Activated T-cell treated with anti-CD3 and anti-CD28 coated beads for 1 hour (primary cell): Measurements from ENCODE around the gene CNIH3.

ENCODE experiments used
- DNase-seq: peaks from one replicate; pipeline ENCODE4 v3.0.0-alpha.2; 2020; ENCODE audit warnings: low read depth

CNIH3 gene

DNA sequence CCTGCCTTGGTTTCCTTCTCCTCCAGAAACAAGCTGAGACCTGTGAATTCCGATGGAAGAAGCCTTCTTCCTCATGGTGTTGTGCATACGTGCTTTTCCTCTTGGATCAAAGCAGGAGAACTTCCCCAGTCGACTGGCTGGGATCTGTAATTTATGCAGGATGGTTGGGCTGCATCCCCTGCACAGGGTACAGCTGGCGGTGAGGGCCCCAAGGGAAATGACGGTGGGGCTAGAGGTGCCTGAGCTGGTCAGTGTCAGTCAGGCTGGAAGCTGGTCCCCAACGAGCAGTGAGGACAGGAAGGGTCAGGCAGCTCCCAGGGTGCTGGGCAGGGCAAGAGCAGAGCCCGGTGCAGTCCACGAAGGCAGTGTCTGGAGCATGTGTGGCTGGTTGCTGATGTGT, 106.7 kb downstream of the CNIH3 start:
- no peak for DNase-seq

DNA sequence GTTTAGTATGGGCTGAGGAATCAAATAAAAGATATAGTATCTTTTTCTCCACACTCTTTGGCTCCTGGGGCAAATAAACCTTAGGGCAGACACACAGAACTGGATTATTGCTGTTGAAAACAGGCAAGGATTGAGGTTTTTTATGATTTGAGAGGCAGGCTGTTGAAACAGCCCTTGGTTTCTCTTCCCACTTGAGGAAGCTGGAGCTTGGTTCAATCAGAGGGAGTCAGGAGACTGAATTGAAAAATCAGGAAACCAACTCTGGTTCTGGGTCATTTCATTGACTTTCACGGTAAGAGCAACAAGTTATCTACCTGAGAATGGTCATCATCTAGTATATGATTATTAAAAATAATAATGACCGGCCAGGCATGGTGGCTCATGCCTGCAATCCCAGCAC, 108.4 kb downstream of the CNIH3 start:
- DNase-seq: no peak

DNA sequence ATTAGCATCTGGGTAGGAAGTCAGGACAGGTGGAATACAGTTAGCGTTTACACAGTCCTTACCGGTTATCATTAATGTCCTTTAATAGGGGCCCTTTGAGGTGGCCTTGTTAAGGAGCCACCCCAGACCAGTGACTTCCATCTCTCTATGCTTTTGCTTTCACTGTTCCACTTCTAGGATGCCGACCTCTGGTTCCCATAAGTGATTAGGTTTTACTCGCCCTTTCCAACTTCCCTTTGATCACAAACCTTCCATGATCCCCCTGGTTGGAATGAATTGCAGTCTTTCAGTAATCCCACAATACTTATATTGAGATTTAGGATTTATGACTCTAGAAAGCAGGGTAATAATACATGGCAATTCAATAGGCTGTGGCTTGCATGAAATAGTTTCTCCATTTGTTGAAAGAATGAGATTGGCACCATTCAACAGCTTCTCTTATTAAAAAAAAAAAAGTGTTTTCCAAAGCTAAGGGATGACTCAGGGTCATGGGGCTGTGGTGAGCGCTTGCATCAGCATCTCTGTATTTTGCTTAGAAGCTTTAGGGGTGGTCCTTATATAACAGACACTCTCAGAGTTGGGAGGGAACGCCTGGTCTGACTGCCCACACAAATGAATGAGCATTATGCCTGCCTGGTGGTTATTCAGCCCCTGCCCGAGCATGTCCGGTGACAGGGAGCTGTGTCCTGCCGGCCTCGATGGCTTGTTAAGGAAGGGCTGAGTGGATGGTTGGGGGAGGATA, 110.5 kb downstream of the CNIH3 start:
- DNase-seq: no peak

DNA sequence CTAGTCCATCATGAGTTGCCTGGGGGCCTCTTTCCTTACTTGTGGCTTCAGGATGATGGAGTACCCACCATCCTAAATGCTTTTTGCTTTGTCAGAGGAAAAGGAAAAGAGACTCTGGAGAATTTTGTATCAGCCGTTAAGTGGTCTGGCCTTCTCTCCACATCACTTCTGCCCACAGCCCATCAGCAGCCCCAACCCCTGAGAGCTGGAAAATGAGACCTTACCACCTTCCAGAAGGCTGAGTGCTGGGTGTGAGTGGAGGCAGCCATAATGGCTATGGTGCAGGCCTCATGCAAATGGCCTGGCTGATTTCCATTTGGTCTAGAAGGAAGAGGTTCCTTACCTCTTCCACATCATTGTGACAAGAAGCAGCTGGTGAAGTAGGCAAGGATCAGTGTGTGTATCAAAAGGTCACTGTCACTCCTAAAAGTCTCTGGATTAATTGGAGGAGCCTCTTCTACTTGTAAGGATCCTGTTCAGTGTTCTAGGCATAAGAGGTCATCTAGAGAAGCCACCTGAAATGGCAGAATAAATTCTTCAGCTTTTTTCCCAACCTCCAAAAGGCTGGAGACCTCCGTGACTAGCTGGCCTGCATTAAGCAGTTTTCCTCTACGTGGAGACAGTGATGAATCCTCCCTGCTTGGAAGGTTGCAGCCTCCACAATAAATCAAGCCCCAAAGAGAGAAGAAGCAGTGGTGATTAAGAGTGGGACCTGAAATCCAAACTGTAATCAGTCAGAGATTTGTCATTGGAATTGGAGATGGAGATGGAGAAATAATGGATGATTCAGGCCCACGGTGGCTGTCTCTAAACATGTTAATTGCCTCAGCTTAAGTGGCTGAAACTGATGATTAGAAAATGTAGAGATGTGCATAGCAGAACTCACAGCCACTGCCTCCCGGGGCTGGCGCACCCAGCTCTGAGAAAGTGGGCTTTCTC, 111.5 kb downstream of the CNIH3 start:
- no peak for DNase-seq

DNA sequence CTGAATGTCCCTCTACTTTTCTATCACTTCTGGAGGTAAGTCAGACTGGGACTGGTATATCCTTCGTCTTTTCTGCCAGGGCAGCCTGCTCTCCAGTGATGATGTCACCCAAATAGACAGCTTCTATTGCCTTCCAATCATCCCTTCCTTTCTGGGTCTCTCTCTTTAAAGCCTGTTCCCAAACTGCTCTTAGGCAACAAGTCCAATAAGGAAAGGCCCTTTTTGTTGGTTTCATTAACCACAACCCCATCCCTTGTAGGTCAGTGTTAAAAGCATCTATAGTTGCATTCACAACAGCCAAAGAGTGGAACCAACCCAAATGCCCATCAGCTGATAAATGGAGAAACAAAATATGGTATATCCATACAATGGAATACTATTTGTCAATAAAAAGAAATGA, 114.4 kb downstream of the CNIH3 start:
- DNase-seq: no peak

DNA sequence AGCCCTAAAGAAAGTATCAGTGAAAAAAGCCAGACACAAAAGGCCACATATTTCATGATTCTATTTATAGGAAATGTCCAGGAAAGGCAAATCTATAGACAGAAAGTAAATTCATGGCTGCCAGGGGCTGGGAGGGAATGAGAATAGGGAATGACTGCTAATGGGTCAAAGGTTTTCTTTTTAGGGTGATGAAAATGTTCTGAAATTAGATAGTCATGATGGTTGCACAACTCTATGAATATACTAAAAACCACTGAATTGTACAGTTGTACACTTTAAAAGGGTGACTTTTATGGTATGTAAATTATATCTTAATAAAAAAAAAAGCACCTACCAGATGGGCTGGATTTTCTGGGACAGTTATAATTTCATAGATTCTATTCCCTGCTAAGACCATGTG, 114.8 kb downstream of the CNIH3 start:
- DNase-seq: no peak

DNA sequence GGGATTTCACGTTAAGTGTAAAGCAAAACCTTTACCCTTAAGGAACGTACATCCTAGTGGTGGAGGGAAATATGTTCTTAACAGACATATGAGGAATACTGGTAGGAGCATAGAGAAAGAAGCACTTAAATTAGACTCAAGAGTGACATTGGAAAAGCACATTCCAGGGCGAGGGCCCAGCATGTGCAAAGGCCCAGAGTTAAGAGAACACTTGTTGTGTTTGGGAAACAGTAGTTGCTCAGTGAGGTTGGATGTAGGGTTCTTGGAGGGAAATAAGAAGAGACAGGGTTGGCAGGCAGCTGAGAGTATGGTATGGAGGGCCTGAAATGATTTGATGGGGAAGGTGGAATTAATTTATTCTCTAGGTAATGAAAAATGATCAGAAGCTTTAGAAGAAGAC, 115.5 kb downstream of the CNIH3 start:
- no peak for DNase-seq

DNA sequence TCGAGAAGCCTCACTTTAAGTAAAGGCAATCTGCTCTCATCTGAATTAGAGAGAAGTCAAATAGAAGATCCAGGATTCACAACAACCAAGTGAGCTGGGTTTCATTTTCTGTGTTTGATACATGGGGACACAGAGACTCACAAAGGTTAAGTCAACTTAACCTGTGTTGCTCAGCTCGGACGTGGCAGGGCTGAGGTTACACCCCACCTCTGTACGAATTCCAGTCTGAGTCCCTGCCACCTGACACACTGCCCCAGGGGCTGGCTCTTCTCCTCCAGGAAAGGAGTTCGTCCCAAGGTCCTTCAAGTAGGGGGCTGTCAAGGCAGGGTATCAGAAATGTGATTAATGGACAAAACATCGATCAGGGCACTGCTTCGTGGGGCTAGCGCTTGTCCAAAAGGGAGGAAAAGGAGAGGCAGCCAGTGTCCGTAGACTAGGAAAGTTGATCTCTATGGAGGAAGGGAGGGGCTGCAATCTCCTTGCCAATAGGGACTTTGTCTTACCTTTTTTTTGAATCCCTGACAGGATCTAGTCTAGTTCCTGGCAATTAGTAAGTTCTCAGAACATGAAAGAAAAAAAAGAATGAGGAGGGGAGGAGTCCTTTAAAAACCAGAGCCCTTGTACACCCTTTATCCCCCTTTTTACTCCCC, 116.4 kb downstream of the CNIH3 start:
- no peak for DNase-seq

DNA sequence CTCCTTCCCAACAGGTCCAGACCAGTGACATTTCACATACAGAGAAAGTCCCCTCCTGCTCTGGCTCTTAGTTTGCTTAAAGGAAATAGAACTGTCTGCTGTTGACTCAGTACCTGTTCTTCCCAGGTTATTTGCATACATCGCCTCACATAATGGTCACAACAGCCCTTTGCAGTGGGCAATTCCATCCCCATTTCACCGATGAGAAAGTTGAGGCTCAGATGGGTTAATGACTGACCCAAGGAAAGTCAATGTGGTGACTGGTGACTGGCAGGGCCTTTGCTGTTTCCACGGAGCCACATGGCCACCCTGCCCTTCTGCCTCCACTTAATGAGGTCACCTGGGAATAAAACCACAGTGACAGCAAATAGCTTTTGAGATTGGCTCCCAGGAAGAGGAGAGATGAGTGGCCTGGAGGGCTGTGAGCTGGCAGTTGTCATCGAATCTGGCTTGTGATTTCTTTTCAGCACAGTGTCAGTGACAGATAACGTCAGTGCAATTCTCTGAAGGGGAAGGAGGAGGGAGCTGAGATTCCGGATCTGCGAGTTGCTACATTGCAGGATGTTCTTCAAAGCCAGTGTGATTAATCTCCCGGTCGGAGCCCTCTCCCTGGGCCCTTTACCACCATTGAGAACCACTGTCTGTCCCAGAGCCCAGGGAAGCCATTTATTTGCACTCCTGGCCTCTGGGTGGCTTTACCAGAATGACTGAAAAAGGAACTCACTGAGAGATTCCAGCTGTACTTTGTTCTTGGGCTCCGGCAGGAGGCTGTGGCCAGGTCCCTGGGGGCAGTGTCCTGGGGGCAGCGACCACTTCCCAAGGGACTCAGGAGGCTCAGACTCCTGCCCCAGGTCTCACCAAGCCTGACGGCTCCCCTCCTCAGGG, 117.2 kb downstream of the CNIH3 start:
- no peak for DNase-seq

DNA sequence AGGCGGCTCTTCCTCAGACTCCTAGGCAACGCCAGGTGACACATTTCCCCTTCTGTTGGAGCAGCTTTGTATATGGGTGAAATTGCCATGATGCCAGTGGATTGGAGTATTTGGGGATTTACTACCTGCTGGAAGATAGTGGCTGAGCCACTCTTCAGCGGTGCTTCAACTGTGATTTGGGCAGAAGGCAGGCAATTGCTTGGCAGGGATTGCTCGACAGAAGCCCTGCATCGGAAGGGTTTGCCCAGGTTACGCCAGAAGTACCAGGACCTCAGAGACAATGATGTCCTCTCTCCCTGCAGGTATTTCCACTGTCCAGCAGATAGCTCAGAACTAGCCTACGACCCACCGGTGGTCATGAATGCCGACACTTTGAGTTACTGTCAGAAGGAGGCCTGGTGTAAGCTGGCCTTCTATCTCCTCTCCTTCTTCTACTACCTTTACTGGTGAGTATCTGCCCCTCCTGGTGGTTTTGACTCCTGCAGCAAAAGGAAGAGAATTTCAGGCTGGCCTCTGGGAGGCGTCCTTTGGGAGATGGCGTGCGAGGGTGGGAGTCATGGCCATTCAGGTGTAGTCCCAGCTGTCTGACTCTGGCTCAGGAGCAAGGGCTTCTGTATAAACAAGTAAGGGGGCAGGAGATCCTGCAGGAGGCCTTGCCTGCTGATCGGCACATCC, 118.3 kb downstream of the CNIH3 start:
- DNase-seq: no peak

DNA sequence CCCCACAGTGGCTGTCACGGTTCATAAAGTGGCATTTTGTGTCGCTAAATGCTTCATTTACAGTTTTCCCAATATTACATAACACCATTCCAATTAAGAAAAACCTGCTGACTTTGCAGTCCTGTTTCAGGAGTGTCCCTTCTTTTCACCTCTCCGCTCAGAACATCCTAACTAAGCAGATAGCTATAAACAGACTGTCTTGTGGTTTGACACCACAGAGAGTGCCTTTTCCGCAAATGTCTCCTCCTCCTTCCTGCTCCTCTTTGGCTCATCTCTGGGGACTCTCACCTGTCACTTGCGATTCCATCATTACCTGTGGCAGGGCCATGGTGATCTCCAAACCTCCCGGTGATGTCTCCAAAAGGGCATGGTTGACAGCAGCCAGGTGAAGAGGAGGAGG, 119.0 kb downstream of the CNIH3 start:
- no peak for DNase-seq

DNA sequence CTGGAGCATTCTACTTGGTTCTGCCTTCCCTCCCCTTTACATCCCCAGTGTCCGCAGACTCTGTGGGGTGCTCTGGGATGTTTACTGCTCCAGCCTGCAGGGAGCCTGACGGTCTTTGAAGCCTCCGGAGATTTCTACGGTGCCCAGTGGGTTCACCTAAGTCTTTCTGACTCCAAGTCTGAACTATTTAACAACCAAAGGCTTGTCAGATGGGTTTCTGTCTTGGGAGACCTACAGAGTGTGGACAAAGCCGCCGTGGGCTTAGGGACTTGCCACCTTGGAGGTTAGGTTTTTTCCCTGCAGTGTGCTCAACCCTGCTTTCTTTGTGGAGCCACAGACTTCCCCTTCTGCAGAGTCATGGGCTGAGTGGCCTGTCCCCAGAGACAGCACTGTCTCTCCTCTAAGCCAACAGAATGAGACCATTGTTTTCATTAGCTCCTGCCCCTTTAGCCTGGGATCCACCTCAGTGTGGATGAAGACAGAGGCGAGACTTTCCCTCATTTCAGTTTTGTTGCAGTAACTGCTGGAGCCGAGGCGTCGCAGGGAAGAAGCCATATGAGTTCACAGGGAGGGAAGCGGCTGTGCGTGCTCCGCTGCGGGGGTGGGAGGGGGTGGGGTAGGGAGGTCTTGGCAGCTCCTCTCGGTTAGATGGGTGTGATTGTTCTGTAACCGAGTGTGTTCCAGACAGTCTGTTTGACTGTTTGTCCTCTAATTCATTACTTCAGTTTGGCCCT, 120.7 kb downstream of the CNIH3 start:
- no peak for DNase-seq

DNA sequence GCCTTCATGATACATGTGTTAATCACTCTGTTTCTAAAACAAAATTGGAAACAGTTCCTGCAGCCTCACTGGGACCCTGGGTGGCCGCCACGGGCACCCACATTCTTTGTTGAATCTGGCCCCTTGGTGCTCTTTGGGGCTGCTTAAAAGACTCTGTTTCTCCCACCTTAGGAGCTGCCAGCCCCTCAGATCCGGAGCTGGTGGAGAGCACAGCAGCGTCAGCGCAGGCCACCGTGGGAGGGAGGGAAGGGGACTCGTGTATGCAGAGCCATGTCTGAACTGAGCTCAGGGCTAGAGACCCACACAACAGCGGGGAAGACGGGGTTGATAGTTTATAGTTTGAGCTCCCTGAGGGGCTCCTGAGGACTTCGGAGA, 121.2 kb downstream of the CNIH3 start:
- DNase-seq: no peak

DNA sequence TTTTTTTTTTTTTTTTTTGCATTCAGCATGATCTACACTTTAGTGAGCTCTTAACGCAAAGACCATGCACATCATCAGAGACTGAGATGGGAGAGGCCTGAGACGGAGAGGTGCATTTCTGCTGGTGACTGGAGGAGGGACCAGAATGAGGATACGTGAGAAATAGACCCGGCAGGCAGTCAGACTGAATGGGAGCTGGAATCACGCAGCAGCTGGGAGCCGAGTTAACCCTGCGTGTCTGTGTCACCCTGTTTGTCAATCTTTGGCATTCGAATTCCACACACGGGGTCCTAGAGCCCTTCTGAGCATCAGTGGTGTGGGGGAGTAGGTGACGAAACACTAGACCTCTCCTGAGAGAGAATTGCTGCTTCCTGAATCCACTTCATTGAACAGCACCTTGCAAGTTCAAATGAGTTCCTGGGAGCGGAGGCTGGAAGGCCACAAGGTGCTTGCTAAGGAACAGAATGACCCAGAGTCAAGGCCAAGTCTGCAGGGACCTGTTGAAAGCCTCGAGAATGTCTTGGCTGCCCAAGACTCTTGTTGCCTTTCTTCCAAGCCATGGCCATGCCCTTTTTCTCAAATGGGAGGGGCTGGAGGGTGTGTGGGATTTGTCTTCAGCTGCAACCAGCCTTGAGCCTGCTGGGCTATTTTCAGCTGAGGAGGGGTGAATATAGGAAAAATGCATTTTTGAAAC, 123.3 kb downstream of the CNIH3 start:
- no peak for DNase-seq

DNA sequence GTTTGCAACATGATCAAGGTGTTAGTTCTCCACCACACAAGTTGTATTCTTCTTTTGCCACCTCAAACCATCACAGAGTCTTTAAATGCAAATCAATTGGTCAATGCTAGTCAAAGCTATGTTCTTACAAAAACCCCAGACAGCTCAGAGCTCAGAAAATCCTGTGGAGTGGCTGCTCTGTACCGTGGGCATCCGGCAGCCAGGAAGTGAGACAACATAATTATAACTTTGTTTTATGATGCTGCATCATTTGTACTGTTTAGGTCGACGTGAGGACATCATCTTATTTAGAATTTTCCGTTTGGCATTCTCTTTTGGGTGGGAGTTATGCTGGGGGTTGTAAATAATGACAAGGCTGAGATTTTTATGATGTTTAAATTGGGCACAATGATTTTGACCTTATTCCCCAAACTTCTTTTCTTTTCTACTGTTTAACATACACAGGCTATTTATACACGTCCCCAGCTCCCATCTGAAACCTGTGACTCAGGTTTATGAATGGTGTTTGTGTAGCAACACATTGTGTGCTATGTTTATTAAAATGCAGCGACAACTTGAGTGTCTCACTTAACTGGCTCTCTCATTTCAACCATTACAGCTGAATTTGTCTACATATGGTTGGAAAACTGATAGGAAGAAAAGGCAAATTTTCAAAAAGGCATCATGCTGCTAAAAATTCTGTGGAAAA, 124.0 kb downstream of the CNIH3 start:
- no peak for DNase-seq

DNA sequence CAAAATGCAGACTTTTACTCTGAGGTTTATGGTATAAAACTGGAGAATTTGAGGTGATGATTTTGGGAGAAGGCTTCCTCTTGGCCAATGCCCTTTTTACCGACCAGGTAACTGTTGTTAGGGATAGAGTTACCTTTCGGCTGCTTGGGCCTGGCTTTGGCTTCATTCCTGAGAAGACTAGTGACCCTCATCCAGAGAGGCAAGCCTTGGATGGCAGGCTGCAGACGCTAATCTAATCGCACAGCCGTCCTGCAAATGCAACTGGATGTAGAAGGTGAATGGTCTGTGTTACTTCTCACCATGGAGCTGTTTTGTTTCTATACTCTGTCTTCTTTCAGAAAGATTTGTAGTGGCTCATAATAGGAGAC, 124.6 kb downstream of the CNIH3 start:
- DNase-seq: no peak

DNA sequence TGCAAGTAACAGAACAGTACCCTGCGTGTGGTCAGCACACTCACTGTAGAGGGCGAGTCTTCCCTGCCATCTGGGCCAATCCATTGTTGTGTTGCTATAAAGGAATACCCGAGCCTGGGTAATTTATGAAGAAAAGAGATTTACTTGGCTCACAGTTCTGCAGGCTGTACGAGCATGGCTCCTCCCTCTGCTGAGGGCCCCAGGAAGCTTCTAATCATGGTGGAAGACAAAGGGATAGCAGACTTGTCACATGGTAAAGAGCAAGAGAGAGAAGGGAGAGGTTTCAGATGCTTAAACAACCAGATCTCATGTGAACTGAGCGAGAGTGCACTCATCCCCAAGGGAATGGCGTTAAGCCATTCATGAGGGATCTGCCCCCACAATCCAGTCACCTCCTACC, 126.2 kb downstream of the CNIH3 start:
- DNase-seq: no peak

DNA sequence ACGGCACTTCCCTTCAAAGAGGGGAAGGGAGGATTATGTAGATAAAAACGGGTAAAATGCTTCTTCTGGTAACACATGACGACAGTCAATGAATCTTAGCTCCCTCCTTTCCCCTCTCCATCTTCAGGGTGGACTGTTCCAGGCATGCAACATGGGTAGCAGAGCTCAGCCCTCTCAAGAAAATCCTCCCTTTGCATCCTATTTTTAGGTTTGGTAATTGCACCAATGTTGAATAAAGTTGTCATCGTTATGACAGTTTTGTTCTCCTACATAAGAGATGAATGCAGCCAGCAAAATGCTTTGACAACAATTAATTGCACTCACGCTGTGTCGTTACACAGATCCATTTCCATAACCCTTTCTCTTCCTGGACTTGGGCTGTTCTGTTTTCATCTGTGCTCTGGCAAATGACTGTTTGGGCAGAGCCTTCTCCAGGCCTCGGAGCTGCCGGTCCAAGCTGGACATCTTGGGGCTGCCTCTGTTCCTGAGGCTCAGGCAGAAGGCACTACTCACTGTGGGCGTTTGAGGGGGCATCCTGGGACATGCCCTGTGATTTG, 127.6 kb downstream of the CNIH3 start:
- DNase-seq: no peak

DNA sequence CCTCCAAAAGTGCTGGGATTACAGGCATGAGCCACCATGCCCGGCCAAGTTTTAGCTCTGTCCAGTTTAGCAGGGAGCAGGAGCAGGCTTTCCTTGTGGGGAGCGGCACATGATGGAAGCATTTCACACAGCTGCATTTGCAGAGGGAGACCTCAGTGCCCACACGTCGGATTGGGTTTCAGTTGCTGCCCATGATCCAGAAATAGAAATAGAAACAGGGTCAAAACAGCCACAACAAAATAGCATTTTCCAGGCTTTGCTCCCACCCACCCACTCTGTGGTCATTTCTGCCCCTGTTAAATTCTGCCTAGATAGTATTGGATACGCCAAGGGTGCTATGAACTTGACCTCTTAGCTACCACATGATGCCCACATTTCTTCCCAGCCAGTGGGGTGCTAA, 128.4 kb downstream of the CNIH3 start:
- DNase-seq: no peak
